H9 (cell line): Measurements from ENCODE around the gene SP110. TPM values are rescaled to one million over a fixed set of nuclear protein-coding genes. Genes with fewer than 3 reads are reported as not detected.

Experiments
- DNase-seq: peaks from one replicate; pipeline ENCODE4 v3.0.0-alpha.2; 2017
- H2AFZ ChIP-seq: one replicate; pipeline ENCODE4 v1.6.1; 2013; ENCODE audit warnings: mild to moderate bottlenecking, low read length, control low read depth, moderate library complexity
- H2AK5ac ChIP-seq: 2 replicates; pipeline ENCODE4 v1.6.1; 2013; ENCODE audit warnings: low read length, control low read depth, mixed read lengths; ENCODE audit not compliant: insufficient read length
- H2BK120ac ChIP-seq: one replicate; pipeline ENCODE4 v1.6.1; 2013; ENCODE audit warnings: low read depth, mild to moderate bottlenecking, low read length, control low read depth, inconsistent platforms; ENCODE audit not compliant: poor library complexity, severe bottlenecking
- H2BK12ac ChIP-seq: 2 replicates; pipeline ENCODE4 v1.6.1; 2013; ENCODE audit warnings: low read length, control low read depth, mixed read lengths, low read depth; ENCODE audit not compliant: insufficient read length
- H2BK15ac ChIP-seq: 2 replicates; pipeline ENCODE4 v1.6.1; 2013; ENCODE audit warnings: low read depth, low read length, control low read depth
- H2BK20ac ChIP-seq: one replicate; pipeline ENCODE4 v1.6.1; 2013; ENCODE audit warnings: low read depth, mild to moderate bottlenecking, low read length, control low read depth, inconsistent platforms; ENCODE audit not compliant: poor library complexity, severe bottlenecking
- H2BK5ac ChIP-seq: 2 replicates; pipeline ENCODE4 v1.6.1; 2013; ENCODE audit warnings: low read length, control low read depth, mixed read lengths; ENCODE audit not compliant: insufficient read length
- H3K14ac ChIP-seq: 2 replicates; pipeline ENCODE4 v1.6.1; 2013; ENCODE audit warnings: low read length, control low read depth; ENCODE audit not compliant: insufficient read depth
- H3K18ac ChIP-seq: 2 replicates; pipeline ENCODE4 v1.6.1; 2013; ENCODE audit warnings: low read depth, mild to moderate bottlenecking, mixed read lengths, low read length, control low read depth; ENCODE audit not compliant: insufficient read length
- H3K23ac ChIP-seq: 2 replicates; pipeline ENCODE4 v1.6.1; 2013; ENCODE audit warnings: low read length, control low read depth, mixed read lengths, low read depth; ENCODE audit not compliant: insufficient read length
- H3K23me2 ChIP-seq: 2 replicates; pipeline ENCODE4 v1.6.1; 2013; ENCODE audit warnings: low read depth, mild to moderate bottlenecking, mixed read lengths, low read length, control low read depth; ENCODE audit not compliant: insufficient read length, poor library complexity, severe bottlenecking
- H3K27ac ChIP-seq: 2 replicates; pipeline ENCODE4 v1.5.1; 2013; ENCODE audit warnings: low read length, control low read depth, mixed read lengths, low read depth; ENCODE audit not compliant: insufficient read length
- H3K27me3 ChIP-seq: 2 replicates; pipeline ENCODE4 v1.6.1; 2013; ENCODE audit warnings: low read length, control low read depth, inconsistent platforms; ENCODE audit not compliant: insufficient read depth
- H3K4ac ChIP-seq: 2 replicates; pipeline ENCODE4 v1.6.1; 2013; ENCODE audit warnings: low read depth, mild to moderate bottlenecking, control low read depth, inconsistent platforms, low read length, moderate library complexity
- H3K4me1 ChIP-seq: 2 replicates; pipeline ENCODE4 v1.6.1; 2013; ENCODE audit warnings: low read length, control low read depth, inconsistent platforms; ENCODE audit not compliant: insufficient read depth
- H3K4me2 ChIP-seq: 2 replicates; pipeline ENCODE4 v1.6.1; 2013; ENCODE audit warnings: low read length, control low read depth, mixed read lengths; ENCODE audit not compliant: insufficient read length, insufficient read depth
- H3K56ac ChIP-seq: 2 replicates; pipeline ENCODE4 v1.6.1; 2013; ENCODE audit warnings: low read depth, mild to moderate bottlenecking, mixed read lengths, low read length, control low read depth; ENCODE audit not compliant: insufficient read length
- H3K79me1 ChIP-seq: 2 replicates; pipeline ENCODE4 v1.6.1; 2013; ENCODE audit warnings: low read depth, mild to moderate bottlenecking, moderate library complexity, low read length, control low read depth, inconsistent platforms; ENCODE audit not compliant: insufficient read depth, poor library complexity, severe bottlenecking
- H3K79me2 ChIP-seq: 2 replicates; pipeline ENCODE4 v1.6.1; 2013; ENCODE audit warnings: low read length, control low read depth, inconsistent platforms; ENCODE audit not compliant: insufficient read depth
- H3K9ac ChIP-seq: 2 replicates; pipeline ENCODE4 v1.6.1; 2013; ENCODE audit warnings: low read length, control low read depth, mixed read lengths; ENCODE audit not compliant: insufficient read length; ENCODE audit errors: extremely low read depth
- H3K9me3 ChIP-seq: one replicate; pipeline ENCODE4 v1.6.1; 2013; ENCODE audit warnings: low read depth, low read length, inconsistent platforms; ENCODE audit not compliant: control insufficient read depth
- H3T11ph ChIP-seq: one replicate; pipeline ENCODE4 v1.6.1; 2013; ENCODE audit warnings: mild to moderate bottlenecking, low read length, control low read depth, inconsistent platforms
- H4K20me1 ChIP-seq: one replicate; pipeline ENCODE4 v1.6.1; 2013; ENCODE audit not compliant: control insufficient read depth, insufficient read length, insufficient read depth
- H4K5ac ChIP-seq: 2 replicates; pipeline ENCODE4 v1.6.1; 2013; ENCODE audit warnings: low read depth, mild to moderate bottlenecking, mixed read lengths, low read length, control low read depth; ENCODE audit not compliant: insufficient read length
- H4K8ac ChIP-seq: replicated peaks from 2 replicates; pipeline ENCODE4 v1.6.1; 2013; ENCODE audit warnings: low read length, control low read depth, mixed read lengths, low read depth; ENCODE audit not compliant: insufficient read length
- H4K91ac ChIP-seq: 2 replicates; pipeline ENCODE4 v1.6.1; 2013; ENCODE audit warnings: low read depth, mild to moderate bottlenecking, moderate library complexity, mixed read lengths, low read length, control low read depth; ENCODE audit not compliant: insufficient read length
- H3K27ac Mint-ChIP-seq, 3 experiments: 2 replicates in 2 of 3; 3 replicates in 1 of 3; pipeline ENCODE4 v1.8.0; 2020 to 2021; ENCODE audit warnings: mixed read lengths in 3 of 3, mild to moderate bottlenecking in 1 of 3, moderate library complexity in 1 of 3
- H3K27me3 Mint-ChIP-seq: 2 replicates; pipeline ENCODE4 v1.8.0; 2021; ENCODE audit warnings: low read depth, mild to moderate bottlenecking, moderate library complexity, mixed read lengths
- H3K36me3 Mint-ChIP-seq, 3 experiments: 2 replicates in 2 of 3; 3 replicates in 1 of 3; pipeline ENCODE4 v1.8.0; 2020 to 2021; ENCODE audit warnings: low read depth in 3 of 3, mixed read lengths in 3 of 3; ENCODE audit not compliant: insufficient read depth in 1 of 3
- H3K4me1 Mint-ChIP-seq, 2 experiments: 2 replicates each; pipeline ENCODE4 v1.8.0; 2020; ENCODE audit warnings: mixed read lengths in 2 of 2
- H3K4me3 Mint-ChIP-seq, 2 experiments: 2 replicates in 1 of 2; 3 replicates in 1 of 2; pipeline ENCODE4 v1.8.0; 2020 to 2021; ENCODE audit warnings: mild to moderate bottlenecking in 2 of 2, mixed read lengths in 2 of 2, moderate library complexity in 1 of 2
- H3K9me3 Mint-ChIP-seq, 2 experiments: 2 replicates in 1 of 2; 3 replicates in 1 of 2; pipeline ENCODE4 v1.8.0; 2020; ENCODE audit warnings: mild to moderate bottlenecking in 2 of 2, mixed read lengths in 2 of 2, moderate library complexity in 1 of 2
- WGBS: extraction: QIAGEN DNeasy Blood & Tissue Kit; methylation state at CpG from one replicate; pipeline ENCODE4 v1.1.7; 2013; ENCODE audit warnings: missing lambda C conversion rate, low lambda C conversion rate, mixed read lengths; ENCODE audit not compliant: insufficient read length; ENCODE audit errors: extremely low coverage; 5-methylcytosine and 5-hydroxymethylcytosine counted together
- total RNA-seq: library from RNA; stranded (reverse); gene quantifications from 2 replicates; pipeline ENCODE4 v1.2.1, GENCODE V29; 2021
- TF ChIP-seq, protein P1 (sequence below): fragments of 200-600 bp; sonication (generic); conservative IDR thresholded peaks from 3 replicates; pipeline ENCODE4 v1.8.0; 2021; ENCODE audit warnings: antibody characterized with exemption, mild to moderate bottlenecking

The SP110 gene
- total RNA-seq, 1 experiment from 2014 or later: 3.7 TPM

DNA sequence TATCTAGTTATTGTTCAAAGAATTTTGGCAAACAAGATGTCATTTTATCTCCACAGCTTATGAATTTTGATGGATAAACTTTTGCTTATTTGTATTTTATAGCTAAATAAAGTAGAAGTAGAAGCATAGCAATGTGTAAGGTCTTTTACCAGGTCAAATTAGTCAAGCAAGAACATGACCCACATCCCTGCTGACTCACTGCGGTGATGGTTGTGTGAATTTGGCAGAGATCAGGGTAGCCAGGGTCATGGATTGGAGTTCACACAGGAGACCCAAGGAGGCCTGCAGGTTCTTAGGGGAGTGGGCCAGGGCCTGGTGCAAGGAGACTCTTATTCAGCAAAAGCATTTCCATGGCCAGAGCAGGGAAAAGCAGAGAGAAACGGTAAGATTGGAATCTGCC lies 24.4 kb upstream of the SP110 start:
- H2BK5ac ChIP-seq: no peak overlapping the region
- no peak overlapping the region for H2AK5ac ChIP-seq
- no peaks in the 10 kb centered on the region for H3K79me2 ChIP-seq
- H4K8ac ChIP-seq: no peak overlapping the region
- H2BK120ac ChIP-seq: no peak overlapping the region
- H3K23ac ChIP-seq: no peak overlapping the region
- no peak overlapping the region for H3T11ph ChIP-seq
- H3K27ac Mint-ChIP-seq: no peak overlapping the region
- no peaks in the 10 kb centered on the region for H3K36me3 Mint-ChIP-seq
- H3K27me3 Mint-ChIP-seq: no peaks in the 10 kb centered on the region; the same call in 1 of the 2 replicates
- no peak overlapping the region for H3K56ac ChIP-seq
- H3K4me2 ChIP-seq: no peak overlapping the region
- H3K4me1 ChIP-seq: no peaks in the 10 kb centered on the region
- H3K18ac ChIP-seq: no peak overlapping the region
- no peak overlapping the region for H3K9ac ChIP-seq
- no peak overlapping the region for H3K4ac ChIP-seq
- WGBS: no CpG with 5 or more reads among the region's 2 CpGs
- H3K14ac ChIP-seq: no peak overlapping the region
- no peaks in the 10 kb centered on the region for H3K79me1 ChIP-seq
- no peaks in the 10 kb centered on the region for H3K9me3 Mint-ChIP-seq
- no peak overlapping the region for H3K27ac ChIP-seq
- H3K27me3 ChIP-seq: no peaks in the 10 kb centered on the region
- no peak overlapping the region for H2AFZ ChIP-seq
- H2BK12ac ChIP-seq: no peak overlapping the region
- H4K5ac ChIP-seq: no peak overlapping the region
- TF ChIP-seq, protein P1, sequence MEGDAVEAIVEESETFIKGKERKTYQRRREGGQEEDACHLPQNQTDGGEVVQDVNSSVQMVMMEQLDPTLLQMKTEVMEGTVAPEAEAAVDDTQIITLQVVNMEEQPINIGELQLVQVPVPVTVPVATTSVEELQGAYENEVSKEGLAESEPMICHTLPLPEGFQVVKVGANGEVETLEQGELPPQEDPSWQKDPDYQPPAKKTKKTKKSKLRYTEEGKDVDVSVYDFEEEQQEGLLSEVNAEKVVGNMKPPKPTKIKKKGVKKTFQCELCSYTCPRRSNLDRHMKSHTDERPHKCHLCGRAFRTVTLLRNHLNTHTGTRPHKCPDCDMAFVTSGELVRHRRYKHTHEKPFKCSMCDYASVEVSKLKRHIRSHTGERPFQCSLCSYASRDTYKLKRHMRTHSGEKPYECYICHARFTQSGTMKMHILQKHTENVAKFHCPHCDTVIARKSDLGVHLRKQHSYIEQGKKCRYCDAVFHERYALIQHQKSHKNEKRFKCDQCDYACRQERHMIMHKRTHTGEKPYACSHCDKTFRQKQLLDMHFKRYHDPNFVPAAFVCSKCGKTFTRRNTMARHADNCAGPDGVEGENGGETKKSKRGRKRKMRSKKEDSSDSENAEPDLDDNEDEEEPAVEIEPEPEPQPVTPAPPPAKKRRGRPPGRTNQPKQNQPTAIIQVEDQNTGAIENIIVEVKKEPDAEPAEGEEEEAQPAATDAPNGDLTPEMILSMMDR: no peak
- no peak overlapping the region for H2BK15ac ChIP-seq
- H3K9me3 ChIP-seq: no peaks in the 10 kb centered on the region
- no peak overlapping the region for H3K4me3 Mint-ChIP-seq
- H3K23me2 ChIP-seq: no peaks in the 10 kb centered on the region
- no peak for DNase-seq
- no peaks in the 10 kb centered on the region for H3K4me1 Mint-ChIP-seq
- H4K20me1 ChIP-seq: no peaks in the 10 kb centered on the region
- H4K91ac ChIP-seq: no peak overlapping the region
- no peak overlapping the region for H2BK20ac ChIP-seq
